HepG2 (cell line): ENCODE measurements around the gene POU2F1. TPM values are rescaled to one million over a fixed set of nuclear protein-coding genes. Genes with fewer than 3 reads are reported as not detected.

Experiments
- ASH2L ChIP-seq: fragments of 300-600, 200-600 bp; sonication (generic); IDR thresholded peaks from 2 replicates; pipeline ENCODE4 v1.7.0; 2017; ENCODE audit warnings: low read depth, mild to moderate bottlenecking, moderate library complexity, mixed read lengths, low read length; ENCODE audit not compliant: insufficient read length
- BATF2 ChIP-seq: sonication (generic); formaldehyde crosslinking; IDR thresholded peaks from 2 replicates; pipeline ENCODE4 v1.8.0; 2022; ENCODE audit warnings: mild to moderate bottlenecking, missing genetic modification reagents, moderate library complexity
- CHCHD3 ChIP-seq: sonication (generic); formaldehyde crosslinking; IDR thresholded peaks from 2 replicates; pipeline ENCODE4 v1.8.0; 2022; ENCODE audit warnings: mild to moderate bottlenecking, missing genetic modification reagents, moderate library complexity
- ERF ChIP-seq: IDR thresholded peaks from 2 replicates; pipeline ENCODE4 v1.6.1; 2018; ENCODE audit warnings: missing biosample characterization, missing genetic modification reagents
- FOXA3 ChIP-seq: IDR thresholded peaks from 2 replicates; pipeline ENCODE4 v1.6.1; 2016; ENCODE audit warnings: missing genetic modification reagents, missing compliant biosample characterization
- HDAC1 ChIP-seq: sonication (generic); formaldehyde crosslinking; IDR thresholded peaks from 2 replicates; pipeline ENCODE4 v1.5.1; 2020; ENCODE audit warnings: mild to moderate bottlenecking, missing genetic modification reagents
- KDM2A ChIP-seq: sonication (generic); formaldehyde crosslinking; IDR thresholded peaks from 2 replicates; pipeline ENCODE4 v1.4.0; 2020; ENCODE audit warnings: low read depth, missing genetic modification reagents, borderline replicate concordance
- KDM4B ChIP-seq: sonication (generic); formaldehyde crosslinking; IDR thresholded peaks from 2 replicates; pipeline ENCODE4 v1.4.0; 2020; ENCODE audit warnings: missing genetic modification reagents
- MAX ChIP-seq: IDR thresholded peaks from 2 replicates; pipeline ENCODE4 v1.6.1; 2012; ENCODE audit warnings: inconsistent platforms
- MBD4 ChIP-seq: IDR thresholded peaks from 2 replicates; pipeline ENCODE4 v1.6.1; 2012; ENCODE audit warnings: low read length, inconsistent platforms, borderline replicate concordance
- MIER2 ChIP-seq: IDR thresholded peaks from 2 replicates; pipeline ENCODE4 v1.6.1; 2016; ENCODE audit warnings: missing biosample characterization, missing genetic modification reagents
- PRMT3 ChIP-seq: sonication (generic); formaldehyde crosslinking; IDR thresholded peaks from 2 replicates; pipeline ENCODE4 v1.8.1; 2022; ENCODE audit warnings: low read depth, mild to moderate bottlenecking, moderate library complexity, missing genetic modification reagents, borderline replicate concordance
- RXRA ChIP-seq: sonication (generic); formaldehyde crosslinking; IDR thresholded peaks from 2 replicates; pipeline ENCODE4 v1.5.1; 2020; ENCODE audit warnings: missing genetic modification reagents
- SIX1 ChIP-seq: sonication (generic); formaldehyde crosslinking; IDR thresholded peaks from 2 replicates; pipeline ENCODE4 v1.4.0; 2020; ENCODE audit warnings: missing genetic modification reagents, borderline replicate concordance
- XBP1 ChIP-seq: sonication (generic); formaldehyde crosslinking; IDR thresholded peaks from 2 replicates; pipeline ENCODE4 v1.5.0; 2020; ENCODE audit warnings: missing genetic modification reagents
- YY1 ChIP-seq: IDR thresholded peaks from 2 replicates; pipeline ENCODE4 v1.6.1; 2011; ENCODE audit warnings: low read length, low read depth, moderate library complexity, mild to moderate bottlenecking; ENCODE audit not compliant: insufficient read depth, insufficient replicate concordance
- ZMYM4 ChIP-seq: sonication (generic); formaldehyde crosslinking; IDR thresholded peaks from 2 replicates; pipeline ENCODE4 v1.8.1; 2023; ENCODE audit warnings: mild to moderate bottlenecking, missing genetic modification reagents
- ZNF180 ChIP-seq: sonication (generic); formaldehyde crosslinking; IDR thresholded peaks from 2 replicates; pipeline ENCODE4 v1.4.0; 2020; ENCODE audit warnings: low read depth, missing genetic modification reagents, borderline replicate concordance
- ZNF230 ChIP-seq: sonication (generic); formaldehyde crosslinking; IDR thresholded peaks from 2 replicates; pipeline ENCODE4 v1.4.0; 2020; ENCODE audit warnings: mild to moderate bottlenecking, missing genetic modification reagents
- ZNF460 ChIP-seq: sonication (generic); formaldehyde crosslinking; IDR thresholded peaks from 2 replicates; pipeline ENCODE4 v1.5.1; 2020; ENCODE audit warnings: missing genetic modification reagents, mild to moderate bottlenecking, borderline replicate concordance
- ZNF513 ChIP-seq: sonication (generic); formaldehyde crosslinking; conservative IDR thresholded peaks from 2 replicates; pipeline ENCODE4 v1.5.0; 2020; ENCODE audit warnings: missing genetic modification reagents
- ZNF776 ChIP-seq: sonication (generic); formaldehyde crosslinking; IDR thresholded peaks from 2 replicates; pipeline ENCODE4 v1.4.0; 2020; ENCODE audit warnings: mild to moderate bottlenecking, missing genetic modification reagents
- ZXDC ChIP-seq: sonication (generic); formaldehyde crosslinking; IDR thresholded peaks from 2 replicates; pipeline ENCODE4 v1.5.0; 2020; ENCODE audit warnings: mild to moderate bottlenecking, missing genetic modification reagents
- polyA plus RNA-seq, 8 experiments: library from polyadenylated mRNA; depleted of rRNA in 3 of 8; stranded (reverse) in 7 of 8; unstranded in 1 of 8; fragments of >200 nt; fragmentation: Illumina TruSeq in 4 of 8; extraction: Trizol in 4 of 8; gene quantifications; 2 replicates each; pipeline versions ENCODE4 v1.2.1 to v1.2.3, GENCODE V29; 2011 to 2016; ENCODE audit warnings: low read depth in 4 of 8, missing spikeins in 1 of 8, mixed read lengths in 1 of 8; ENCODE audit not compliant: insufficient read depth in 1 of 8
- total RNA-seq, 5 experiments: library from RNA; depleted of rRNA; stranded (reverse); fragments of >200 nt; fragmentation: Illumina TruSeq; extraction: Trizol; gene quantifications; 2 replicates each; pipeline ENCODE4 v1.2.3, GENCODE V29; 2016; ENCODE audit warnings: low read depth in 1 of 5
- TF ChIP-seq, protein P1 (sequence below): sonication (generic); formaldehyde crosslinking; IDR thresholded peaks from 2 replicates; pipeline ENCODE4 v1.8.1; 2023; ENCODE audit warnings: mild to moderate bottlenecking, inconsistent platforms, moderate library complexity, missing genetic modification reagents, borderline replicate concordance

The POU2F1 gene
- total and polyA plus RNA-seq, 2 of the 13 experiments (the other 11 are each of a cell fraction or from before 2014, with no cell fraction given), result 10.2 to 13.0 TPM

DNA sequence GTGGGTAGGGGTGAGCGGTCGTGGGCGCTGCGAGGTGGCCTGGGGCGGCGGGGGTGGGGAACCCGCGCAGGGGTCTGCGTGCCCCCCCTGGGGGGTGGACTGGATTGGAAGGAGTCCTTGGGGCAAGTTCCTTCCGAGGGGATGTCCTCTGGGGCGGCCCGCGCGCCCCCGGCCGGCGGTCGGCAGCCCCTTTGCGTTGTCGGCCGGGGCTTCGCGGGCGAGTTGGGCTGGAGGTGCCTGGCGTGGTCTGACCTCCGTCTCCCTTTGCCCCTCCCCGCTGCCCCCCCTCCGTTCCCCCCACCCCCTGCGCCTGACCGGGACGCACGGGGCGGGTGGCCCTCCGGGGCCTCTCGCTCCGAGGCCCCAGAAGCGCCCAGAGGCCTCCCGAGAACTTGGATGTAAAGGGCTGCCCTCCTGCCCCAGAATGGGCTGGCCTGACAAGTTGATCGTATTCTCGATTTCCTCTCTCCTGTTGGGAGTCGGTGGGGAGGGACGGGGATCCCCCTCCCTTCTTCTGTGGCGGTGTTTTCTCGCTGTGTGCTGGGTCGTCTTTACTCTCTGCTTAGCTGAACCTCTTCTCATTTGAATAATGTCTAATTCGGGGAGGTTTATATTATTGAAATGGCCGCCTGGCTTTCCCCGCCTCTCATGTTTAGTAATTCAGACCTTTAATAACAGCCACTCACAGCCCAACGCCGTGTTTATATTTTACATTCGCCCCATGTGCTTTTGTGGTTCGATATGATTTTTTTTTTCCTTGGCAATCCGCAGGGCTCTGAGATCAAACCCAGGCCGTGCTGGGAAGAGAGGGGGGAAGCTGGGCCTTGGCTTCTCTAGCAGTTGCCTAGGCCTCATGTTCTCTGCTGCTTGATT is 1.3 kb downstream of the POU2F1 start (continued):
- TF ChIP-seq ZNF230 (CRISPR knock-in tag), result no peak
- TF ChIP-seq ZNF776 (CRISPR knock-in tag), result no peak
- no peak for TF ChIP-seq CHCHD3
- TF ChIP-seq RXRA (CRISPR knock-in tag), result no peak
- TF ChIP-seq MIER2, result no peak
- TF ChIP-seq YY1, result peak; percentile 12
- no peak for TF ChIP-seq FOXA3 (CRISPR knock-in tag)
- TF ChIP-seq KDM2A (CRISPR knock-in tag), result peak; percentile 29; the same call in 1 of the 2 replicates
- TF ChIP-seq MBD4, result no peak
- peak; percentile 31; the same call in 1 of the 2 replicates for TF ChIP-seq HDAC1 (CRISPR knock-in tag)
- peak; percentile 80; the same call in 1 of the 2 replicates for TF ChIP-seq MAX
- no peak for TF ChIP-seq BATF2
- TF ChIP-seq ZNF180 (CRISPR knock-in tag), result no peak
- 0 out of 2 replicates have a peak, but pooled peaks have one; percentile 21 for TF ChIP-seq ZMYM4 (CRISPR knock-in tag)
- TF ChIP-seq, protein P1, sequence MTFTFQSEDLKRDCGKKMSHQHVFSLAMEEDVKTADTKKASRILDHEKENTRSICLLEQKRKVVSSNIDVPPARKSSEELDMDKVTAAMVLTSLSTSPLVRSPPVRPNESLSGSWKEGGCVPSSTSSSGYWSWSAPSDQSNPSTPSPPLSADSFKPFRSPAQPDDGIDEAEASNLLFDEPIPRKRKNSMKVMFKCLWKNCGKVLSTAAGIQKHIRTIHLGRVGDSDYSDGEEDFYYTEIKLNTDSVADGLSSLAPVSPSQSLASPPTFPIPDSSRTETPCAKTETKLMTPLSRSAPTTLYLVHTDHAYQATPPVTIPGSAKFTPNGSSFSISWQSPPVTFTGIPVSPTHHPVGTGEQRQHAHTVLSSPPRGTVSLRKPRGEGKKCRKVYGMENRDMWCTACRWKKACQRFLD (CRISPR knock-in tag), result no peak
- no peak for TF ChIP-seq PRMT3
- TF ChIP-seq ZNF460 (CRISPR knock-in tag), result no peak
- TF ChIP-seq ERF (CRISPR knock-in tag), result 0 out of 2 replicates have a peak, but pooled peaks have one; percentile 15
- no peak for TF ChIP-seq ZXDC (CRISPR knock-in tag)
- TF ChIP-seq SIX1 (CRISPR knock-in tag), result no peak
- TF ChIP-seq ASH2L, result peak; percentile 52
- no peak for TF ChIP-seq ZNF513 (CRISPR knock-in tag)
- no peak for TF ChIP-seq XBP1 (CRISPR knock-in tag)
- TF ChIP-seq KDM4B (CRISPR knock-in tag), result no peak
